GM19193 (cell line): ENCODE measurements around the gene TUBE1.

ENCODE experiments used
- POLR2A ChIP-seq: IDR thresholded peaks from 4 replicates; pipeline ENCODE4 v1.6.1; 2011; ENCODE audit not compliant: insufficient read depth, insufficient read length; ENCODE audit errors: extremely low read depth

TUBE1 gene

DNA sequence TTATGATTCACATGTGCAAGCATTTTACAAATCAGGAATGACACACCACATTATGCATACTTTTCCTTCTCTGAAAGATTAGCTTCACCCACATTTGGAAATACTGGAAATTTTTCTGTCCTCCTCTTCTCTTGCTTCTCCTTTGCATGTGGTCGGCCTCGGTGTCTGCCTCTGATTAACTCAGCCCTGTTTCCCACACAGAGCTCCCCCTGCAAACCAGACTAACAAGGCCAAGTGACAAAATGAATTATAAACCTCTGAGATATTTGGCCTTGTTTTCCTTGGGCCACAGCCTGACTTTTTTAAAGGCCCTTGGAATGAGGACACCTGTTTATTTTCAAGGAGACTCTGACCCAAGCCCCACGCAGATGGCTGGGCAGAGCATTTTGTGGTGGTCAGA is 42.4 kb downstream of the TUBE1 start:
- TF ChIP-seq POLR2A = no peak

DNA sequence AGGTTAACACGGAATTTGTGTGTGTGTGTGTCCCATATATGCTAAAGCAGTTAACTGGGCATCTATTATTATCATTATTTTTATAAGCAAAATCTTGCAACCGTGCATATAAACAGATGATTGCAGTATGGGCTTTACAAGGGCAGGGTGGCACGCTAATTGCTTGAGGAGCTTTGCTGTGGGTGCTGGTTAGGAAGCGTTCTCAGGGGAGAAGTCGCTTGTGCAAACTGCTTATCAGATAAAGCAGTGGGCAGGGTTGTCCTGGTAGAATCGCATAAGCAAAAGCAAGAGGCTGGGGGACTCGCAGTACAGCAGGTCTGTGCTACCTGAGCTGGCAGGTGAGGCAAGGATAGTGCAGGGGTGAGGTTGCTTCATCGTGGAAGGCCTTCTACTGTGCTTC is 43.1 kb downstream of the TUBE1 start:
- no peak for TF ChIP-seq POLR2A

DNA sequence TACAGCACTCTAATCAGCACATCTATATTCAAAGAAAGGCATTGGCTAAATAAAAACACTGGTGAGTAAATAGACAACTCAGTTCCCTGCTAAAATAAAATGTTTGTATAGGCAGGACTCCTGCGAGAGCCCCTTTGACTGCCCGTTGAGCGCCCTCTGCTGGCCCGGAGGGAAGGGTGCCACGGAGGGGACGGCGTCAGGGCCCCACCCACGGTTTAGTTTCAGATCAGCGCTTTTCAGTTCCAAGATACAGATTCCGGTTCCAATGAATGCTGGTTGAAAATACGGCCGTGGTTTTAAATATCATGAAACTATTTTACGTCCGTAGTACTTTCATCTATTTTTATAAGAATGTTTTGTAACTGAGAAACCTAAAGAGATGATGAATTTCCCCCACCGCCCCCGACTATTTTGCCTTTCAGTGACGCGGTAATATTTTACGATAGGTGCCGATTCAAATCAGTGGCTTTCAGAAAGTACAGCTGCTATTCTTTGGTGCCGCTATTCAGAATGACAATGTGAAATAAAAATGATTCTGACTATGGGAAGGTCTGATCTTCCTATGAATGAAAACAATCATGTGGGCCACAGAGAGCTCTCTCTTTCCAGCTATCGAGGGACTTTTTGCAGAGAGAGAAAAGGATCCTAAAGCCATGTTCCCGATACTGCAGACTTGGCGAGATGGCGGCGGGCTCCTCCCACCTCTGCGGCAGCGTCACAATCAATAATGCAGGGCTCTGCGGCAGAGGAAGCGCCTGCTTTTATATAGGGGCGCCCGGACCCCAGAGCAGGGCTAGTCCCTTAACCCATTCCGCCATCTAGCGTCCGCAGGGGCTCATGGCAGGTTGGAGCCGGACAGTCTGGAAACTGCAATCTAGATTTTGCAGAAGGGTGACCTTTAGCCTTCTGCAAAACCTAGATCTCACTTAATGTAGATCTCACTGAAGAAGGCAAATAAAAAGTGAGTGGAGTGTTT is 44.0 kb downstream of the TUBE1 start:
- TF ChIP-seq POLR2A = no peak

DNA sequence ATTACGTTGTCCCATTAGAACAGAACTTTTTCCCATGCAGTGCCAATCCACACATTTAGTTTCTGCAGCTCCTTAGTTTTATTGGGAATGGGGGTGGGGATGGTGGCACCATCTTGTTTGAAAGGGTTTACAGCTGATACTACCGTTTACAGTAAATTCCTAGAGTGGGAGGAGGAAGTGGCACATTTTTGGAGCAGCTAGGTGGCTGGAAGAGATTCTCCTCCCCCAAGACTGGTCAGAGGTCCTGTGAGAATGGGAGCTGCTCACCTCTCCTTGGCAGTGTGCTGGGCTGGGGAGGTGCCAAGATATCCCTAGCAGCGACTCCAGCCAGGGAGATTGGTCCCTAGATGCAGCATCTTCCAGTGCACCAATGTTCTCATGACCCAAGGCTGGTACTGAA is 45.7 kb downstream of the TUBE1 start:
- no peak for TF ChIP-seq POLR2A

DNA sequence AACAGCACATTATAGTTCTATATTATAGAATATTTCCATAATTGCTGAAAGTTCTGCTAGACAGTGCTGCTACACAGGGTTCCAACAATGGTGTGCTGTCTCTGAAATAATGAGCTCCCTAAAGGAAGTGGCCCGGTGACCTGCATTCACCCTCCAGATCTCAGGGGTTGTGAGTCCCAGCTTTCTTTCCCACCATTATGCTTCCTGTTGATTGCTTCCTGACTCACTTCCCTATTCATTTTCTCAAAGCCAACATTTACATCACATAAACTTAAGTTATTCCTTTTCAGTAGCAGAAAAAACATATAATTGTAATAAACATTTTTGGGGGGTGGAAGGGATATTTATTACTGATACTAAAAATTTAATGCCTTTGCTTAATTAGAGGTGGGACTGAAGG is 46.3 kb downstream of the TUBE1 start:
- no peak for TF ChIP-seq POLR2A

DNA sequence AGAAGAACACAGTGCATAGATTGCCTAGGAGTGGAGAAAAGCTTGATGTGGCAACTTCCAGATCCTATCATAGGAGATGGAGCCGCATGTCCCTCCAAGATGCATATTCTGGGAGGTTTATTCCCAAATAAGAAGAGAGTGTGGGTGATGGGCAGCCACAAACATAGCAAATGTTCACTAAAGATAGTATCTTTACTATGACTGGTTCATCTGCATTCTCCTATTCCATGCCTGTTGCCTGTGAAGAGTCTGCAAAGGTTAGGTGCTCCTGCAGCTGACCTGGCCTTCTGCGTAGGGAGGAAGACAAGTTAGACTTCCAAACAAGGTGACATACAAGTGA is 47.9 kb downstream of the TUBE1 start:
- TF ChIP-seq POLR2A = no peak

DNA sequence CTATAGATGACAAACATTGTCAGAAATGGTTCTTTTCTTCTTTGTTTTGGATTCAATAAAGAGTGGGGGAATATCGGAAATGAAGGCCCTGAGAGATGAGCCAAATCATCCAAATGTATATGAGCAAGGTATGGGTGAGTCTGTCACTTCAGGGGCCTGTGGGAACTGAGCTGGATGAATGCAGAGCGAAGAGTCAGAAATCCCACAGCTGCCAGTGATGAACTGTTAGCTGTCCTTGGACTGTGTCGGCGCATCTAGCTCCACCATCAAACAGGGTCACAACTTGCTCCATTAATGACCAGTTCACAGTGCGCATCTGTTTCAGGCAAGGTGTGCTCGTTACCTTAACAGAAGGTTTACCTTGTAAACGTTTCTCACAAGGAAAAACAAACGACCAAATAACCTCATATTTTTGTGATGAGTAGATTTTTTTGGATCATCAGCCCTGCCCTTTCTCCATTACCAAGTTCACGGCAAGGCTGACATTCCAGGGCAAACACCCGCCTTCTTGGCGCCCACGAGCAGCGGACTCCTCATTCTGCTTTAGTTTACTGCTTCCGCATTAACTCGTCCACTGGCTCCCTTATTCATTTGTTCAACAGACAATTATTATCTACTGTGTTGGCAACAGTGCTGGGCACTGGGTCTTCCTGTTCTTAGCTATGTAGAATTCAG is 48.4 kb downstream of the TUBE1 start:
- TF ChIP-seq POLR2A = no peak

DNA sequence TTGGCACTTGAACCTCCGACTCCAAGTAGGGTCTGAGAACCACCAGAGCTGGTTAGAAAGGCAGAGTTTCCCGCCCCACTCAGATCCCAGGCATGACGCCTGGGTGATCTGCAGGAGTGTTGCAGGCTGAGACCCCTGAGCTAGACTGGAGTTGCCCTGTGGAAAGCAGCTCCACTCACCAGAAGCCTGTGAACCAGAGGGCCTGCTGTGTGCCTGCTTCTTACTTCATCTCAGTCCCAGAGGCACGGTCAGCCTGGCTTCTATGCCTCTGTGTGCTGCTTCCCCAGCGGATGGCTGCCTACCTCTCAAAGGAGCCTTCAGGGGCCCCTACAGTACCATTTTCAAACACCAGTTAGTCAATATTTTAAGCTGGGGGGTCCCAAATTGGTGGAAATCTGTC is 49.0 kb downstream of the TUBE1 start:
- no peak for TF ChIP-seq POLR2A

DNA sequence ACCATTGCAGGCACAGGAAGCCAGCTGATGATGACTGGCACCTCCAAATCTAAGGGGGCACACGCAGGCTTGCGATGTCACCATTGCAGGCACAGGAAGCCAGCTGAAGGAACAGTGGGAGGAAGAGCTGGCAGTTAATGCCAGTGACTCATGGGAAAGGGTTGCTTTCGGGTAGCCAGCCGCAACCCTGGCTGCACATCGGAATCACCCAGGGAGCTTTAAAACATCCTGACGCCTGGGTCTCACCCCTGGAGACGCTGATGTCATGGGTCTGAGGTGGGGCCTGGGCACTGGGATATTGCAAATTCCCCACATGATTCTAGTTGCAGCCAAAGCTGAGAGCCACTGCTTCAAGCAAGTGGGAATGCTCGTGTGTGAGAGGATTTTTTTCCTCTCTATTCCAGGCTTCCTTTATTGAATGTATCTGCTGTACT is 49.5 kb downstream of the TUBE1 start:
- no peak for TF ChIP-seq POLR2A

DNA sequence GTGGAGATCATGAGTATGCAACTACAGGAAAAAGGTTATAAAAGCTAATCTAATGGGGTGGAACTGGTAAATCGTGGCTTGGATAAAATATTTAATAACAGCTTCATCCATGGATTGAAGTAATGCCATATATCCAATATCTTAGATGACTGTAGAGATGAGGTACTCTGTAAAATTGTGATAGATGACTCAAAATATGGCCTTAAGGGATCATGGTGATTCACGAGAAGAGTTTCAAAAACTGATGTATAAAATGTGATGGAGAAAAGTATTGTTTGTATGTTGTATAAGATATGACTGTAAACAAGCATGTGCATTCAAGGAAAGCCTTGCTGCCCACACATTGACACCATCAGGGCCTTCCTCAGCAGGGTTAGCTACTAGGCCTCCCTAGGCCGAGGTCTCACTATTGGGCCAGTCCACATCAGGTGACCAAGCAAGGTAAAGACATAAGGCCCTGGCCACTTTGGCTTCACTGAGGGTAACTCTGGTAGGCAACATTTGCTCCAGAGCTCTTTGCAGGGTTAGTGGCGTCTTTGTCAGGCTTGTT is 51.1 kb downstream of the TUBE1 start:
- no peak for TF ChIP-seq POLR2A

DNA sequence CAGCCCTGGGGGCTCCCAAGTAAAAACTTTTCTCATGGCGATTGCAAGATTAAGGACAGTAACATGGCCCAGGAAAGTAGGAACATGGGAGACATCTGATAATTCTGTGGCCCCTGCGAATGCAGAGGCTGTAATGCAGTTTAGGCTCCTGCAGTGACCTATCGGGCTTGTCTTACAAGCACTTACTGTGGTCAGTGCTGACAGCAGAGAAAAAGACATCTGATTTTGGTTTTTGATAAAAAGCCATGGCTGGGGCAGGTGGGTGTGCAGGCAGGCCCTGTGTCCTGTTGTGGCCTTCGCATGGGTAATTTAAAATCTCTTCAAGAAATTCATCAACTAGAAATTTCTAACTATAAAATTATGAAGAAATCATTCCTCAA is 52.7 kb downstream of the TUBE1 start:
- no peak for TF ChIP-seq POLR2A

DNA sequence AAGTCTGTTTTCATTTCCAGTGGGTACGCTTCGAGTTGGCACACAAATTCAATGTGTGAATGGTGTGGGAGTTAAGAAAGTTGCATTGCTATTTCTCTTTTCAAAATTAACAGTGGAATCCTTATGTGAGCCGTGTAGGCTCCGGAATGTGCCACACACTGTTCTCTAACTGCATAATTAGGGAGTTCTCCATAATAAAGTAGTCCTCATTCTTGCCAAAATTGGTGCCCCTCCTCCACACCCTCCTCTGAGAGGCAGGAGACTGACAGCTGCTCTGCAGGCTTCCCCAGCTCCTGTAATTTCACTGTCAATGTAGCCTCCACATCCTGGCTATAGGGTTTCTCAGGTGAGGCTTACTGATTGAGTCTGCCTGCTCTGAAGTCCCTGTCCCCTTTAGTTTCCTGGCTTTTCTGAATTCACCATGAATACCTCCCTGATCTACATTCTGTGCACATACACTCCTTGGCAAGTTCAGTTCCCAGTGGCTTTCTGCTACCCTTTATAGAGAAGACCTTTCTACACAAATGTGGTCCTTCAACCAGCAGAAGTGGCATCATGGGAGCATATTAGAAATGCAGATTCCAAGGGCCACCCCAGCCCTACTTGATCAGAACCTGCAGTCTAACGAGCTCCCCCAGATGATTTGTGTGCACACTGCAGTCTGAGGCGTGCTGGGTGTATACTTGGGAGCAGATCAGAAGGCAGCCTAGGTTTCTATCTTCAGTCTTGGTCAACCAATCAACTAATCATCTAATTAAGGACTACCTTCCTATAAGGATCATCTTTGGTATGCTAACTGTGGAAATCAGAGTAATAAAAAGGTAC is 53.3 kb downstream of the TUBE1 start:
- TF ChIP-seq POLR2A = no peak

DNA sequence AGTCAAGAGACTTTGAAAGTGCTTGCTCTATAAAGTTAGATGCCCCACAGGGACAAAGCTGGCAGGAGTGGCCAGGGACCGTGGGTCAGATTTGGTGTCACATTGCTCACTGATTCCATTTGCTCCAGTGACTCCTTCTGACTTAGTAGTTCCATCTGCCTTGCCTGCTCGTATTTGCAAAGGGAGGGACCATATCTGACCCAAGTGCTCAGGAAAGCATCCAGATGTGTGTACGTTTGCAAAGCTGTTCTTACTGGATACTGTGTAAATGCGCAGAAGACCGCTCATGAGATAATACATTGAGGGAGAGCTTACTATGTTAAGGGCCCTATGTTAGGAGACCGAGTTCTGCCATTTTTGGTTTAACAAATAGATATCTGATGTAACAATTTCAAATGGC is 54.6 kb downstream of the TUBE1 start:
- TF ChIP-seq POLR2A = no peak

DNA sequence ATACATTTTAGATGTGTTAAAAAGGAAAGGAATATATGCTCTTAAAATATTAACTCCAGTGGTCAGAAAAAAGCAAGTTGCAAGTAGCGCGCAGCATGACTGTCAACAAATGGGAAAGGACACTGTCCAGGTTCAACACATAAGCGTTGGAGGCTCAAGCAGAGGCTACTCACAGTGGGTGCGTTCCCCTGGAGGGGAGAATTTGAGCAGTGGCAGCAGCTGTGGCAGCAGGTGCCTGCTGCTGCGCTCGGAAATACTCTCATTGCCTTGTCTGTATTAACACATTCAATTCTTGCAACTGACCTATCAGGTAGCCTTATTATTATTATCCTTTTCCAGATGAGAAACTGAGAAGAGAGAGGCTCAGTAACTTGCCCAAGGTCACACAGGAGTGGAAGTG is 55.3 kb downstream of the TUBE1 start:
- no peak for TF ChIP-seq POLR2A
